ENCODE data around the gene PCDHB13. TPM values are rescaled to one million over a fixed set of nuclear protein-coding genes. Genes with fewer than 3 reads are reported as not detected.

PCDHB13 gene
- total and polyA plus RNA-seq, 12 donors, result 0.72 to 7.2 (median 5.2) TPM

DNA sequence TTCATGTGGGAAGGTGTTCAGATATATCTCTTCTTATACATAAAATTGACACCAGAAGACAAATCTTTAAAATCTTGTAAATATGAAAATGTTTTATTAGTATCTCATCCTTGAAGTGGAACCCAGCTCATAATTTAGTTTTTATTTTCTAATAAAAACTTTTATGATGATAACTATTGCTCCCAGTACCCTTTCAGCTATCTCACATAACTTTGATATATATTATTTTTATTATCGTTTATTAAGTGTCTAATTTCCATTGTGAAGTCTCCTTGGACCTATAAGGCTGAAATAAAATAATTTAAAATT is 47.5 kb downstream of the PCDHB13 start:
- 65 to 90% (median 80%) methylated on average over 1 of the region's 1 CpG for WGBS, 4 donors
- DNase-seq, result no peak
- intact Hi-C loops (cut with DNase I), result loop anchor here in 1 of 2 donors (5.0 kb wide), 1 partner anchor 51 kb away; no protein-coding TSS in a partner anchor
- no peaks in the 10 kb centered on the region for H3K36me3 ChIP-seq (replicated peaks in 1 of 2)
- H3K27ac ChIP-seq, result no peak overlapping the region
- TF ChIP-seq, protein P1, sequence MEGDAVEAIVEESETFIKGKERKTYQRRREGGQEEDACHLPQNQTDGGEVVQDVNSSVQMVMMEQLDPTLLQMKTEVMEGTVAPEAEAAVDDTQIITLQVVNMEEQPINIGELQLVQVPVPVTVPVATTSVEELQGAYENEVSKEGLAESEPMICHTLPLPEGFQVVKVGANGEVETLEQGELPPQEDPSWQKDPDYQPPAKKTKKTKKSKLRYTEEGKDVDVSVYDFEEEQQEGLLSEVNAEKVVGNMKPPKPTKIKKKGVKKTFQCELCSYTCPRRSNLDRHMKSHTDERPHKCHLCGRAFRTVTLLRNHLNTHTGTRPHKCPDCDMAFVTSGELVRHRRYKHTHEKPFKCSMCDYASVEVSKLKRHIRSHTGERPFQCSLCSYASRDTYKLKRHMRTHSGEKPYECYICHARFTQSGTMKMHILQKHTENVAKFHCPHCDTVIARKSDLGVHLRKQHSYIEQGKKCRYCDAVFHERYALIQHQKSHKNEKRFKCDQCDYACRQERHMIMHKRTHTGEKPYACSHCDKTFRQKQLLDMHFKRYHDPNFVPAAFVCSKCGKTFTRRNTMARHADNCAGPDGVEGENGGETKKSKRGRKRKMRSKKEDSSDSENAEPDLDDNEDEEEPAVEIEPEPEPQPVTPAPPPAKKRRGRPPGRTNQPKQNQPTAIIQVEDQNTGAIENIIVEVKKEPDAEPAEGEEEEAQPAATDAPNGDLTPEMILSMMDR (IDR thresholded peaks at IDR 0.05), result no peak
- no peak for TF ChIP-seq POLR2A (IDR thresholded peaks at IDR 0.05)
- peaks cover 19 to 100% (median 66%) of the 10 kb centered on the region in 3 donors for H3K9me3 ChIP-seq (replicated peaks in 1 of 3)
- H3K4me3 ChIP-seq, result peak overlapping the region in 1 of 4 donors; percentile 2
- no peaks in the 10 kb centered on the region for H3K27me3 ChIP-seq
- H3K4me1 ChIP-seq (replicated peaks in 1 of 2), result no peaks in the 10 kb centered on the region

Other genes starting within 250 kb of the PCDHB13 start
Only the 30 nearest of the 37 such genes appear.
- under 1 TPM in 4 of 9 donors, not detected in 5; under 0.01 to 0.07 (median 0.02) TPM for gene PCDHB1, start 162.5 kb upstream of the PCDHB13 start, total RNA-seq
- under 1 TPM in 1 of 3 donors, not detected in 2; 0.11 TPM for gene PCDHB1, start 162.5 kb upstream of the PCDHB13 start, polyA plus RNA-seq
- gene PCDHB2, start 119.3 kb upstream of the PCDHB13 start, total RNA-seq, result 1 to 10 TPM in 7 of 9 donors, under 1 TPM in 2; 0.65 to 2.8 (median 1.5) TPM
- gene PCDHB2, start 119.3 kb upstream of the PCDHB13 start, polyA plus RNA-seq, result under 1 TPM; 0.24 to 0.79 (median 0.44) TPM
- gene PCDHB3, start 113.4 kb upstream of the PCDHB13 start, total RNA-seq, result 1 to 10 TPM in 6 of 9 donors, under 1 TPM in 3; 0.35 to 2.2 (median 1.2) TPM
- 1 to 10 TPM in 1 of 3 donors, under 1 TPM in 2; 0.20 to 1.4 (median 0.32) TPM for gene PCDHB3, start 113.4 kb upstream of the PCDHB13 start, polyA plus RNA-seq
- gene PCDHB4, start 92.1 kb upstream of the PCDHB13 start, total RNA-seq, result 1 to 10 TPM in 8 of 9 donors, under 1 TPM in 1; 0.44 to 2.3 (median 1.7) TPM
- 1 to 10 TPM in 1 of 3 donors, under 1 TPM in 2; 0.56 to 1.8 (median 0.88) TPM for gene PCDHB4, start 92.1 kb upstream of the PCDHB13 start, polyA plus RNA-seq
- 10 to 100 TPM in 1 of 9 donors, 1 to 10 TPM in 8; 1.1 to 10.7 (median 4.7) TPM for gene PCDHB5, start 78.7 kb upstream of the PCDHB13 start, total RNA-seq
- 1 to 10 TPM; 1.0 to 4.5 (median 1.6) TPM for gene PCDHB5, start 78.7 kb upstream of the PCDHB13 start, polyA plus RNA-seq
- 1 to 10 TPM in 2 of 9 donors, under 1 TPM in 7; 0.23 to 1.1 (median 0.83) TPM for gene PCDHB6, start 63.9 kb upstream of the PCDHB13 start, total RNA-seq
- gene PCDHB6, start 63.9 kb upstream of the PCDHB13 start, polyA plus RNA-seq, result under 1 TPM; 0.30 to 0.73 (median 0.48) TPM
- gene PCDHB7, start 41.3 kb upstream of the PCDHB13 start, total RNA-seq, result 1 to 10 TPM in 6 of 9 donors, under 1 TPM in 3; 0.44 to 2.9 (median 1.6) TPM
- gene PCDHB7, start 41.3 kb upstream of the PCDHB13 start, polyA plus RNA-seq, result under 1 TPM; 0.32 to 0.92 (median 0.37) TPM
- 1 to 10 TPM in 4 of 9 donors, under 1 TPM in 5; 0.28 to 3.7 (median 0.99) TPM for gene PCDHB8, start 36.1 kb upstream of the PCDHB13 start, total RNA-seq
- 1 to 10 TPM in 1 of 3 donors, under 1 TPM in 2; 0.03 to 1.3 (median 0.48) TPM for gene PCDHB8, start 36.1 kb upstream of the PCDHB13 start, polyA plus RNA-seq
- 1 to 10 TPM in 7 of 9 donors, under 1 TPM in 2; 0.39 to 3.3 (median 1.5) TPM for gene PCDHB16, start 31.5 kb upstream of the PCDHB13 start, total RNA-seq
- 1 to 10 TPM in 1 of 3 donors, under 1 TPM in 2; 0.67 to 1.4 (median 0.72) TPM for gene PCDHB16, start 31.5 kb upstream of the PCDHB13 start, polyA plus RNA-seq
- 1 to 10 TPM in 3 of 9 donors, under 1 TPM in 6; 0.28 to 2.2 (median 0.52) TPM for gene PCDHB9, start 26.8 kb upstream of the PCDHB13 start, total RNA-seq
- gene PCDHB9, start 26.8 kb upstream of the PCDHB13 start, polyA plus RNA-seq, result 1 to 10 TPM in 1 of 3 donors, under 1 TPM in 2; 0.27 to 1.3 (median 0.80) TPM
- gene PCDHB10, start 21.6 kb upstream of the PCDHB13 start, total RNA-seq, result 1 to 10 TPM in 3 of 9 donors, under 1 TPM in 6; 0.18 to 2.3 (median 0.61) TPM
- gene PCDHB10, start 21.6 kb upstream of the PCDHB13 start, polyA plus RNA-seq, result 1 to 10 TPM in 1 of 3 donors, under 1 TPM in 2; 0.81 to 3.0 (median 0.88) TPM
- gene PCDHB11, start 14.3 kb upstream of the PCDHB13 start, total RNA-seq, result 1 to 10 TPM in 7 of 9 donors, under 1 TPM in 2; 0.12 to 7.1 (median 2.5) TPM
- under 1 TPM; 0.48 to 0.81 (median 0.67) TPM for gene PCDHB11, start 14.3 kb upstream of the PCDHB13 start, polyA plus RNA-seq
- 1 to 10 TPM in 7 of 9 donors, under 1 TPM in 2; 0.50 to 3.4 (median 1.5) TPM for gene PCDHB12, start 5.2 kb upstream of the PCDHB13 start, total RNA-seq
- under 1 TPM; 0.40 to 0.97 (median 0.47) TPM for gene PCDHB12, start 5.2 kb upstream of the PCDHB13 start, polyA plus RNA-seq
- 1 to 10 TPM; 1.7 to 7.7 (median 3.7) TPM for gene PCDHB14, start 9.4 kb downstream of the PCDHB13 start, total RNA-seq
- 1 to 10 TPM; 1.9 to 4.1 (median 2.2) TPM for gene PCDHB14, start 9.4 kb downstream of the PCDHB13 start, polyA plus RNA-seq
- 1 to 10 TPM in 7 of 9 donors, under 1 TPM in 2; 0.95 to 3.2 (median 1.4) TPM for gene PCDHB15, start 31.5 kb downstream of the PCDHB13 start, total RNA-seq
- gene PCDHB15, start 31.5 kb downstream of the PCDHB13 start, polyA plus RNA-seq, result 1 to 10 TPM; 1.2 to 2.2 (median 1.4) TPM
- 1 to 10 TPM in 1 of 9 donors, under 1 TPM in 4, not detected in 4; 0.43 to 1.5 (median 0.53) TPM for gene SLC25A2, start 90.1 kb downstream of the PCDHB13 start, total RNA-seq
- under 1 TPM in 2 of 3 donors, not detected in 1; 0.07 to 0.72 TPM for gene SLC25A2, start 90.1 kb downstream of the PCDHB13 start, polyA plus RNA-seq
- gene TAF7, start 106.9 kb downstream of the PCDHB13 start, total RNA-seq, result 100 to 1,000 TPM in 1 of 9 donors, 10 to 100 TPM in 8; 38.0 to 111 (median 70.9) TPM
- gene TAF7, start 106.9 kb downstream of the PCDHB13 start, polyA plus RNA-seq, result 100 to 1,000 TPM in 1 of 3 donors, 10 to 100 TPM in 2; 23.9 to 132 (median 29.7) TPM
- gene PCDHGA1, start 116.6 kb downstream of the PCDHB13 start, total RNA-seq, result under 1 TPM; 0.09 to 0.96 (median 0.28) TPM
- gene PCDHGA1, start 116.6 kb downstream of the PCDHB13 start, polyA plus RNA-seq, result under 1 TPM; 0.13 to 0.60 (median 0.32) TPM
- gene PCDHGA2, start 124.8 kb downstream of the PCDHB13 start, total RNA-seq, result 1 to 10 TPM in 8 of 9 donors, under 1 TPM in 1; 0.91 to 6.1 (median 2.6) TPM
- gene PCDHGA2, start 124.8 kb downstream of the PCDHB13 start, polyA plus RNA-seq, result 1 to 10 TPM in 1 of 3 donors, under 1 TPM in 2; 0.27 to 2.1 (median 0.56) TPM
- 1 to 10 TPM; 1.0 to 6.2 (median 3.0) TPM for gene PCDHGA3, start 129.9 kb downstream of the PCDHB13 start, total RNA-seq
- gene PCDHGA3, start 129.9 kb downstream of the PCDHB13 start, polyA plus RNA-seq, result 1 to 10 TPM in 1 of 3 donors, under 1 TPM in 2; 0.27 to 1.5 (median 0.80) TPM
- 10 to 100 TPM in 2 of 9 donors, 1 to 10 TPM in 7; 1.6 to 16.1 (median 3.1) TPM for gene PCDHGB1, start 136.2 kb downstream of the PCDHB13 start, total RNA-seq
- 1 to 10 TPM in 1 of 3 donors, under 1 TPM in 2; 0.20 to 2.2 (median 0.88) TPM for gene PCDHGB1, start 136.2 kb downstream of the PCDHB13 start, polyA plus RNA-seq
- gene PCDHGA4, start 141.1 kb downstream of the PCDHB13 start, total RNA-seq, result 1 to 10 TPM in 8 of 9 donors, under 1 TPM in 1; 0.97 to 9.5 (median 4.3) TPM
- gene PCDHGA4, start 141.1 kb downstream of the PCDHB13 start, polyA plus RNA-seq, result 1 to 10 TPM in 1 of 3 donors, under 1 TPM in 2; 0.20 to 2.4 (median 0.64) TPM
- gene PCDHGB2, start 146.1 kb downstream of the PCDHB13 start, total RNA-seq, result 1 to 10 TPM; 1.6 to 6.3 (median 3.4) TPM
- 1 to 10 TPM in 1 of 3 donors, under 1 TPM in 2; 0.10 to 1.8 (median 0.88) TPM for gene PCDHGB2, start 146.1 kb downstream of the PCDHB13 start, polyA plus RNA-seq
- 1 to 10 TPM in 8 of 9 donors, under 1 TPM in 1; 0.42 to 5.9 (median 2.0) TPM for gene PCDHGA5, start 150.2 kb downstream of the PCDHB13 start, total RNA-seq
- gene PCDHGA5, start 150.2 kb downstream of the PCDHB13 start, polyA plus RNA-seq, result under 1 TPM; 0.24 to 0.80 (median 0.79) TPM
- gene PCDHGB3, start 156.3 kb downstream of the PCDHB13 start, total RNA-seq, result 1 to 10 TPM; 1.4 to 7.1 (median 3.1) TPM
- gene PCDHGB3, start 156.3 kb downstream of the PCDHB13 start, polyA plus RNA-seq, result 1 to 10 TPM in 1 of 3 donors, under 1 TPM in 2; 0.03 to 1.0 (median 0.70) TPM
- gene PCDHGA6, start 160.0 kb downstream of the PCDHB13 start, total RNA-seq, result 1 to 10 TPM; 1.8 to 6.6 (median 2.9) TPM
- gene PCDHGA6, start 160.0 kb downstream of the PCDHB13 start, polyA plus RNA-seq, result 1 to 10 TPM in 2 of 3 donors, under 1 TPM in 1; 0.57 to 2.1 (median 1.4) TPM
- 1 to 10 TPM in 8 of 9 donors, under 1 TPM in 1; 0.91 to 5.0 (median 1.9) TPM for gene PCDHGA7, start 168.8 kb downstream of the PCDHB13 start, total RNA-seq
- gene PCDHGA7, start 168.8 kb downstream of the PCDHB13 start, polyA plus RNA-seq, result 1 to 10 TPM in 1 of 3 donors, under 1 TPM in 2; 0.37 to 1.4 (median 0.59) TPM
- 1 to 10 TPM; 3.3 to 9.1 (median 4.8) TPM for gene PCDHGB4, start 173.8 kb downstream of the PCDHB13 start, total RNA-seq
- 1 to 10 TPM in 1 of 3 donors, under 1 TPM in 2; 0.27 to 2.2 (median 0.72) TPM for gene PCDHGB4, start 173.8 kb downstream of the PCDHB13 start, polyA plus RNA-seq
- gene PCDHGA8, start 178.7 kb downstream of the PCDHB13 start, total RNA-seq, result 1 to 10 TPM in 4 of 9 donors, under 1 TPM in 5; 0.06 to 4.0 (median 0.94) TPM
- under 1 TPM; 0.15 to 0.48 (median 0.17) TPM for gene PCDHGA8, start 178.7 kb downstream of the PCDHB13 start, polyA plus RNA-seq
- gene PCDHGB5, start 184.0 kb downstream of the PCDHB13 start, total RNA-seq, result 10 to 100 TPM in 5 of 9 donors, 1 to 10 TPM in 4; 5.2 to 15.3 (median 11.7) TPM
- gene PCDHGB5, start 184.0 kb downstream of the PCDHB13 start, polyA plus RNA-seq, result 1 to 10 TPM in 2 of 3 donors, under 1 TPM in 1; 0.40 to 4.5 (median 1.2) TPM

Data from adrenal gland (tissue), 12 donors.